NAMALWA (cell line): ENCODE results near the gene ZNF232.
"Not testable (repeated sequence)": the region's sequence is repeated elsewhere in the genome, so short reads cannot be mapped to it uniquely, and the experiment has no call there.

Experiments
- DNase-seq: peaks from one replicate; pipeline ENCODE4 v3.0.0-alpha.2; 2015; ENCODE audit warnings: low spot score

ZNF232 gene

GRCh38 chr17:5111402-5112204, at the start of gene ZNF232:
ZNF232 (minus strand) TSS chr17:5111878; CDS start chr17:5111822, 56 bp downstream.
- peak; percentile 88 for DNase-seq

- not testable (repeated sequence) for DNase-seq
These were observed 49.0 kb upstream of the ZNF232 start for GRCh38 chr17:5160702-5161101.

GRCh38 chr17:5146122-5146521, 34.4 kb upstream of the ZNF232 start:
- not testable (repeated sequence) for DNase-seq

- not testable (repeated sequence) for DNase-seq
These were observed 31.2 kb upstream of the ZNF232 start for GRCh38 chr17:5142877-5143276.

GRCh38 chr17:5139458-5139732, 27.7 kb upstream of the ZNF232 start:
- DNase-seq: no peak

- DNase-seq: no peak
These were observed 27.2 kb upstream of the ZNF232 start for GRCh38 chr17:5138616-5139457.

- DNase-seq: not testable (repeated sequence)
These were observed 26.5 kb upstream of the ZNF232 start for GRCh38 chr17:5138198-5138544.

- not testable (repeated sequence) for DNase-seq
These were observed 26.0 kb upstream of the ZNF232 start for GRCh38 chr17:5137511-5138197.

GRCh38 chr17:5136580-5137412, 25.1 kb upstream of the ZNF232 start:
- not testable (repeated sequence) for DNase-seq

- no peak for DNase-seq
These were observed 24.3 kb upstream of the ZNF232 start for GRCh38 chr17:5135726-5136579.

GRCh38 chr17:5135131-5135712, 23.5 kb upstream of the ZNF232 start:
- DNase-seq: not testable (repeated sequence)

GRCh38 chr17:5134571-5134970, 22.9 kb upstream of the ZNF232 start:
- not testable (repeated sequence) for DNase-seq

- not testable (repeated sequence) for DNase-seq
These were observed 22.3 kb upstream of the ZNF232 start for GRCh38 chr17:5133961-5134360.

GRCh38 chr17:5133311-5133710, 21.6 kb upstream of the ZNF232 start:
- DNase-seq: no peak

GRCh38 chr17:5132503-5133225, 21.0 kb upstream of the ZNF232 start:
- not testable (repeated sequence) for DNase-seq

- not testable (repeated sequence) for DNase-seq
These were observed 20.3 kb upstream of the ZNF232 start for GRCh38 chr17:5131799-5132502.

GRCh38 chr17:5131146-5131715, 19.6 kb upstream of the ZNF232 start:
- DNase-seq: no peak

GRCh38 chr17:5130687-5131086, 19.0 kb upstream of the ZNF232 start:
- not testable (repeated sequence) for DNase-seq

- not testable (repeated sequence) for DNase-seq
These were observed 18.6 kb upstream of the ZNF232 start for GRCh38 chr17:5130261-5130660.
